NT2/D1 (cell line): ENCODE data around the gene CA9.

Source experiments
- YY1 ChIP-seq: IDR thresholded peaks from 2 replicates; pipeline ENCODE4 v1.6.1; 2011; ENCODE audit not compliant: insufficient read length, insufficient read depth
- ZNF274 ChIP-seq: IDR thresholded peaks from 2 replicates; pipeline ENCODE4 v1.6.1; 2011; ENCODE audit warnings: mild to moderate bottlenecking, low read depth, low read length

DNA sequence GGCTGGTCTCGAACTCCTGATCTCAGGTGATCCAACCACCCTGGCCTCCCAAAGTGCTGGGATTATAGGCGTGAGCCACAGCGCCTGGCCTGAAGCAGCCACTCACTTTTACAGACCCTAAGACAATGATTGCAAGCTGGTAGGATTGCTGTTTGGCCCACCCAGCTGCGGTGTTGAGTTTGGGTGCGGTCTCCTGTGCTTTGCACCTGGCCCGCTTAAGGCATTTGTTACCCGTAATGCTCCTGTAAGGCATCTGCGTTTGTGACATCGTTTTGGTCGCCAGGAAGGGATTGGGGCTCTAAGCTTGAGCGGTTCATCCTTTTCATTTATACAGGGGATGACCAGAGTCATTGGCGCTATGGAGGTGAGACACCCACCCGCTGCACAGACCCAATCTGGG lies 1.5 kb downstream of the CA9 start:
- TF ChIP-seq YY1 (no peak), ZNF274 (no peak)
